Transverse colon (tissue), 4 donors: ENCODE measurements around the gene KREMEN1. TPM values are rescaled to one million over a fixed set of nuclear protein-coding genes. Genes with fewer than 3 reads are reported as not detected.
A peak's percentile ranks its signal among the peaks of the same experiment; 100 is the strongest.

Source experiments
- DNase-seq: peaks from one replicate; pipeline ENCODE4 v3.0.0-alpha.2; 2019
- H3K27ac ChIP-seq, 4 donors: fragments of 200-600 bp; sonication (generic); 2 replicates each; pipeline ENCODE4 v1.5.1; 2016 to 2018; ENCODE audit warnings: inconsistent platforms in 4 of 4
- H3K27me3 ChIP-seq: fragments of 200-600 bp; sonication (generic); 2 replicates; pipeline ENCODE4 v1.5.1; 2017; ENCODE audit warnings: inconsistent platforms
- H3K36me3 ChIP-seq, 4 donors: fragments of 200-600 bp; sonication (generic); 2 replicates each; pipeline ENCODE4 v1.5.1; 2017 to 2019; ENCODE audit warnings: inconsistent platforms in 4 of 4
- H3K4me1 ChIP-seq, 4 donors: fragments of 200-600 bp; sonication (generic); 2 replicates each; pipeline ENCODE4 v1.5.1; 2017 to 2020; ENCODE audit warnings: inconsistent platforms in 4 of 4
- H3K4me3 ChIP-seq, 4 donors: fragments of 200-600 bp; sonication (generic); 1 replicate in 1 of 4; 2 replicates in 3 of 4; pipeline versions ENCODE4 v1.5.1 to v1.6.1; 2017 to 2019; ENCODE audit warnings: inconsistent platforms in 4 of 4
- H3K9me3 ChIP-seq, 2 donors: fragments of 200-600 bp; sonication (generic); 2 replicates each; pipeline ENCODE4 v1.5.1; 2017 to 2019; ENCODE audit warnings: inconsistent platforms in 2 of 2
- CTCF ChIP-seq, 5 experiments: fragments of 200-600 bp in 3 of 5; fragments of 450-650 bp in 2 of 5; sonication (generic) in 3 of 5; IDR thresholded peaks; 1 replicate in 2 of 5; 2 replicates in 3 of 5; pipeline ENCODE4 v1.5.1; 2016 to 2017; ENCODE audit warnings: antibody characterized with exemption in 5 of 5, inconsistent platforms in 3 of 5, mild to moderate bottlenecking in 2 of 5, moderate library complexity in 1 of 5
- EP300 ChIP-seq: sonication (generic); formaldehyde crosslinking; IDR thresholded peaks from one replicate; pipeline ENCODE4 v1.6.1; 2017; ENCODE audit warnings: antibody characterized with exemption, low read depth
- POLR2A ChIP-seq: fragments of 450-650 bp; IDR thresholded peaks from one replicate; pipeline ENCODE4 v1.6.1; 2016; ENCODE audit warnings: antibody characterized with exemption, mild to moderate bottlenecking, moderate library complexity
- POLR2AphosphoS5 ChIP-seq, 3 donors: sonication (generic); formaldehyde crosslinking; IDR thresholded peaks; one replicate each; pipeline ENCODE4 v1.6.1; 2016; ENCODE audit warnings: antibody characterized with exemption in 3 of 3
- WGBS, 2 donors: methylation state at CpG; one replicate each; pipeline ENCODE4 v1.1.5; 2018; ENCODE audit warnings: low coverage in 1 of 2; 5-methylcytosine and 5-hydroxymethylcytosine counted together
- in situ Hi-C, 4 donors: fragments of 200-750 bp; cut with MboI; loops; one replicate each; pipeline versions ENCODE4 v1.15.0 to v1.15.1; 2017; ENCODE audit warnings: low sequenced_read_pairs in 3 of 4, low pct_ligation_motif_present in 1 of 4, low pct_unique_long_range_greater_than_20kb in 1 of 4
- intact Hi-C: fragments of 100-400 bp; cut with DNase I; formaldehyde crosslinking; loops from one replicate; pipeline ENCODE4 v1.15.1; 2023; ENCODE audit warnings: low total_unique reads
- total RNA-seq, 4 donors: library from RNA; depleted of rRNA; stranded (reverse); fragments of >200 nt; gene quantifications; one replicate each; pipeline ENCODE4 v1.1.0, GENCODE V29; 2016

Gene KREMEN1
- total RNA-seq, 4 donors from 2014 or later = 5.2 to 39.2 (median 20.1) TPM

- peak; percentile 60 for DNase-seq
- intact Hi-C loops = no loop called here
- Histone ChIP-seq H3K36me3 (no peaks in the 10 kb centered on the region), H3K27ac (peak overlapping the region; percentile 78 to 88 (median 84)), H3K9me3 (no peaks in the 10 kb centered on the region), H3K27me3 (no peaks in the 10 kb centered on the region), H3K4me1 (peaks cover 10 to 61% (median 38%) of the 10 kb centered on the region in 4 donors), H3K4me3 (peak overlapping the region; percentile 58 to 85 (median 72))
- WGBS, 2 donors = 3% methylated on average over 48 of the region's 53 CpGs; no CpG with 5 or more reads in 1 of the 2 donors
- in situ Hi-C loops = no loop called here
- TF ChIP-seq POLR2A (no peak), EP300 (no peak), POLR2AphosphoS5 (IDR thresholded peaks at IDR 0.05) (no peak), CTCF (IDR thresholded peaks at IDR 0.05) (no peak)
Observed at GRCh38 chr22:29073618-29074275, 912 bp downstream of the KREMEN1 start.

DNA sequence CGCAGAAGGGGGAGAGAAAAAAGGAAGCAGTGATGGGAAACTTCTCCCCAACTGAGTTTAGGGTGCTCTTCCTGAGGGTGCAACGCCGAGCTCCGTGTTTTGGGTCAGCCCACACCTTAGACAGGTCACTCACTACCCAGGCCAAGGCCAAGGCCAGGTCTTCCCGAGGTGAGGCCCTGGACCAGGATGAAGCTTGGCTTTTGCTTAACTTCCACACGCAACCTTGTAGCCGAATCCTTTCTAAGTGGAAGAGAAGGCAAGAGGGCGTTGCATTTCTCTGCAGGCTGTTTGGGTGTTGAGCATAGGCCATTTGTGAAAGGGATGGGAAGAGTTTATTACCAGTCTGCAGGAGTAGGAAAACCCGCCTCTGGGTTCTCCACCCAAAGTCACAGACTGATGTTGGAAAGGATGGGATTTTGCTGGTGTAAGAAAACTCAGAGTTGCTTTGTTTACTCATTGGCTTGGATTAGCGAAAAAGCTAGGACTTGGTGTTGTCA is 1.5 kb downstream of the KREMEN1 start:
- H3K9me3 ChIP-seq = no peaks in the 10 kb centered on the region
- peaks cover 16 to 67% (median 44%) of the 10 kb centered on the region in 4 donors for H3K4me1 ChIP-seq
- peak overlapping the region in 3 of 4 donors; percentile 58 to 85 (median 78) for H3K4me3 ChIP-seq
- no peaks in the 10 kb centered on the region for H3K27me3 ChIP-seq
- TF ChIP-seq POLR2A (no peak), EP300 (no peak)
- in situ Hi-C loops = no loop called here
- peak overlapping the region; percentile 78 to 88 (median 84) for H3K27ac ChIP-seq
- intact Hi-C loops = no loop called here
- WGBS, 2 donors = 32% methylated on average over 10 of the region's 10 CpGs; no CpG with 5 or more reads in 1 of the 2 donors
- H3K36me3 ChIP-seq = no peaks in the 10 kb centered on the region
- DNase-seq = no peak

- Histone ChIP-seq H3K27ac (peak overlapping the region; percentile 42 to 77 (median 64)), H3K4me1 (peaks cover 9 to 71% (median 35%) of the 10 kb centered on the region in 4 donors), H3K4me3 (no peak overlapping the region), H3K36me3 (no peaks in the 10 kb centered on the region), H3K27me3 (no peaks in the 10 kb centered on the region), H3K9me3 (no peaks in the 10 kb centered on the region)
- WGBS, 2 donors = 35 to 43% methylated on average over 5 to 6 of the region's 6 CpGs
- intact Hi-C loops = no loop called here
- no peak for TF ChIP-seq EP300
- DNase-seq = no peak
- in situ Hi-C loops = no loop called here
Observed at GRCh38 chr22:29078036-29078868, 5.4 kb downstream of the KREMEN1 start.

- in situ Hi-C loops (no loop called here), intact Hi-C loops (no loop called here)
- no peak for DNase-seq
- 55 to 57% methylated on average over 4 to 6 of the region's 6 CpGs for WGBS, 2 donors
- Histone ChIP-seq H3K4me1 (peaks cover 9 to 65% (median 31%) of the 10 kb centered on the region in 4 donors), H3K27me3 (no peaks in the 10 kb centered on the region), H3K9me3 (no peaks in the 10 kb centered on the region), H3K4me3 (no peak overlapping the region), H3K36me3 (no peaks in the 10 kb centered on the region), H3K27ac (peak overlapping the region; percentile 42 to 77 (median 64))
- no peak for TF ChIP-seq EP300
Observed at GRCh38 chr22:29078869-29079207, 6.0 kb downstream of the KREMEN1 start.

DNA sequence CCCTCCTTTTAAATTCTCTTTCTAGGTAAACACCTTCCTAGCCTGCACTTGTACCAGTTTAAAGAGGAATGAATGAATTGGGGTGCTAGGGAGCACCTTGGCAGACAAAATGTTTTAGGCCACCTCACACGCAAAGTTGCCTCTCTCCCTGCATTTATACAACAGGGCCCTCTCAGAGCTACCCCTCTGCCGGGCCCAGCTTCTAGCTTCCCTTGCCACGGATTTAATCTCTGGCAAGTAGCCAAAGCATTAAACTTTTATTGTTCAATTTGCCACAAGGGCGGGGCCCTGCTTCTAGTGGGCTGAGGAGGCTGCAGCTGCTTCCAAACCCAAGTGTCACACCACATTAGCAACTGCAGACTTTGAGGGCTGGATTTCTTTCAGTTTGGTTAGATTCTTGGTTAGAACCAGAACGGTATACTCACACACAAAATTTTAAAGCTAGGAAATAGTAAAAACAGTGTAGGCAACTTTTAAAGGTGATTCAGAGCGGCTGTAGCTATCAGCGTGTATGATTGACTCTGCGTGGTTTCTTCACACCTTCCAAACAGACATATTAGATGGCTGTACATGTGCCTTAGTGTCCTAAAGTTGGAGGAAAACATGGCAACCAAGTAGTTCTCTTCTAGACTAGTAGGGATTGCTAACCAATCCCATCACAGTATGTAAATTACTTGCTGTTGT is 6.5 kb downstream of the KREMEN1 start:
- TF ChIP-seq POLR2A (no peak), CTCF (IDR thresholded peaks at IDR 0.05) (no peak), POLR2AphosphoS5 (IDR thresholded peaks at IDR 0.05) (peak in 1 of 3 donors; percentile 30)
- in situ Hi-C loops (no loop called here), intact Hi-C loops (no loop called here)
- Histone ChIP-seq H3K27me3 (no peaks in the 10 kb centered on the region), H3K4me1 (peaks cover 9 to 60% (median 28%) of the 10 kb centered on the region in 4 donors), H3K4me3 (no peak overlapping the region), H3K36me3 (no peaks in the 10 kb centered on the region), H3K27ac (peak overlapping the region; percentile 42 to 77 (median 64)), H3K9me3 (no peaks in the 10 kb centered on the region)
- DNase-seq = peak; percentile 64
- 0 to 37% methylated on average over 2 to 8 of the region's 8 CpGs for WGBS, 2 donors
